Gastroesophageal sphincter (tissue), 4 donors: ENCODE data around the gene ETFA. TPM values are rescaled to one million over a fixed set of nuclear protein-coding genes. Genes with fewer than 3 reads are reported as not detected.

Experiments used
- ATAC-seq: fragments of 150-250 bp; one replicate; pipeline ENCODE4 v1.9.1; 2016; ENCODE audit warnings: mild to moderate bottlenecking, moderate library complexity
- H3K27ac ChIP-seq, 4 donors: fragments of 200-600 bp; sonication (generic) in 3 of 4; 1 replicate in 3 of 4; 2 replicates in 1 of 4; pipeline ENCODE4 v1.5.1; 2016 to 2019
- H3K27me3 ChIP-seq: fragments of 200-600 bp; sonication (generic); one replicate; pipeline ENCODE4 v1.5.1; 2019
- H3K36me3 ChIP-seq, 2 donors: fragments of 200-600 bp; sonication (generic); one replicate each; pipeline ENCODE4 v1.5.1; 2019; ENCODE audit warnings: control low read depth in 1 of 2
- H3K4me1 ChIP-seq, 3 donors: fragments of 200-600 bp; sonication (generic); 1 replicate in 2 of 3; 2 replicates in 1 of 3; pipeline ENCODE4 v1.5.1; 2016 to 2019; ENCODE audit warnings: control low read depth in 2 of 3
- H3K4me3 ChIP-seq, 2 donors: fragments of 200-600 bp; sonication (generic); one replicate each; pipeline ENCODE4 v1.5.1; 2019; ENCODE audit warnings: mild to moderate bottlenecking in 1 of 2, moderate library complexity in 1 of 2
- H3K9me3 ChIP-seq, 3 donors: fragments of 200-600 bp; sonication (generic); one replicate each; pipeline ENCODE4 v1.5.1; 2017 to 2019; ENCODE audit warnings: control low read depth in 2 of 3
- CTCF ChIP-seq, 4 experiments: fragments of 200-600 bp in 2 of 4; fragments of 450-650 bp in 2 of 4; sonication (generic) in 1 of 4; IDR thresholded peaks; one replicate each; pipeline ENCODE4 v1.5.1; 2017 to 2019; ENCODE audit warnings: antibody characterized with exemption in 4 of 4, mild to moderate bottlenecking in 2 of 4, moderate library complexity in 2 of 4
- EP300 ChIP-seq: sonication (generic); formaldehyde crosslinking; IDR thresholded peaks from one replicate; pipeline ENCODE4 v1.6.1; 2017; ENCODE audit warnings: antibody characterized with exemption, mild to moderate bottlenecking
- POLR2A ChIP-seq, 2 donors: fragments of 450-650 bp; IDR thresholded peaks; one replicate each; pipeline ENCODE4 v1.6.1; 2017; ENCODE audit warnings: antibody characterized with exemption in 2 of 2, mild to moderate bottlenecking in 2 of 2, moderate library complexity in 1 of 2
- POLR2AphosphoS5 ChIP-seq: sonication (generic); formaldehyde crosslinking; IDR thresholded peaks from one replicate; pipeline ENCODE4 v1.6.1; 2017; ENCODE audit warnings: antibody characterized with exemption
- WGBS, 2 donors: methylation state at CpG; one replicate each; pipeline ENCODE4 v1.1.5; 2018; ENCODE audit warnings: low coverage in 1 of 2; 5-methylcytosine and 5-hydroxymethylcytosine counted together
- total RNA-seq, 4 donors: library from RNA; depleted of rRNA; stranded (reverse); fragments of >200 nt; gene quantifications; one replicate each; pipeline ENCODE4 v1.1.0, GENCODE V29; 2016

ETFA gene
- total RNA-seq, 4 donors from 2014 or later: 113 to 168 (median 137) TPM

DNA sequence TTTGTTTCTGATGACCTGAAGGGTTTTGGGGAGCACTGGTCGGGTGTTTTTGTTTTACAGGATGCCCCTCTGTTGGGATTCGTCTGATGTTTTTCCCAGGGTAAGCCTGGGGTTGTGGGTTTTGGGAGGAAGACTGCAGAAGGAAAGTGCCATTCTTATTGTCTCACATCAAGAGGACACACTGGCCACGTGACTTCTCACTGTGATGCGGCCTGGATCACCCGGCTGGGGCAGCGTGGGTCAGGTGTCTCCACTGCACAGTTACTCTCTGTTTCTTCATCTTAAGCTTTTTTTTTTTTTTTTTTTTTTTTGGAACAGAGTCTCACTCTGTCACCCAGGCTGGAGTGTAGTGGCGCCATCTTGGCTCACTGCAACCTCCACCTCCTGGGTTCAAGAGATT lies 130.9 kb downstream of the ETFA start:
- TF ChIP-seq CTCF (IDR thresholded peaks at IDR 0.05) (no peak), EP300 (no peak), POLR2A (IDR thresholded peaks at IDR 0.05) (no peak), POLR2AphosphoS5 (no peak)
- WGBS, 2 donors: 94 to 100% methylated on average over 6 to 7 of the region's 7 CpGs
- peaks cover 43% of the 10 kb centered on the region for H3K27me3 ChIP-seq
- H3K4me1 ChIP-seq: peaks cover 0 to 3% (median 0%) of the 10 kb centered on the region in 3 donors
- no peak for ATAC-seq
- H3K27ac ChIP-seq: no peak overlapping the region
- H3K36me3 ChIP-seq: no peaks in the 10 kb centered on the region
- no peaks in the 10 kb centered on the region for H3K9me3 ChIP-seq
- H3K4me3 ChIP-seq: no peak overlapping the region

DNA sequence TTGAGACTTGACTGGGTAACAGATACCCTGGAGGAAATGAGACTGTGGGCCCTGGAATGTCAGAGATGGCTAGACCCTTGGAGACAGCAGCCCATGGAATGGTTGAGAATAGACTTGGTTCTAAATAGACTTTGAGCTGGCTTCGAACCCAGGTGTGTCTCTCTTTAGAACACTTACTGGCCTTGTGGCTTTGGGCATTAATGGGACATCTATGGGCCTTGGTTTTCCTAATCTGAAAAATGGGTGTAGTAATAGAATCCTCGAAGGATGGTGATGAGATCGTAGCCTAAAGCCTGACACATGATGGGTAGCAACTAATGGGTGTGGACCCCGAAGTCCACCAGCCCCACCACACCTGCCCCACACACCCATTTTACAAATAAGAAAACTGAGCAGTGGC lies 132.2 kb downstream of the ETFA start:
- Histone ChIP-seq H3K4me3 (no peak overlapping the region), H3K36me3 (no peaks in the 10 kb centered on the region), H3K4me1 (peaks cover 0 to 3% (median 0%) of the 10 kb centered on the region in 3 donors), H3K27me3 (peaks cover 43% of the 10 kb centered on the region), H3K27ac (no peak overlapping the region), H3K9me3 (no peaks in the 10 kb centered on the region)
- TF ChIP-seq CTCF (IDR thresholded peaks at IDR 0.05): no peak
- WGBS, 2 donors: 80 to 100% methylated on average over 2 to 4 of the region's 4 CpGs
- ATAC-seq: no peak

DNA sequence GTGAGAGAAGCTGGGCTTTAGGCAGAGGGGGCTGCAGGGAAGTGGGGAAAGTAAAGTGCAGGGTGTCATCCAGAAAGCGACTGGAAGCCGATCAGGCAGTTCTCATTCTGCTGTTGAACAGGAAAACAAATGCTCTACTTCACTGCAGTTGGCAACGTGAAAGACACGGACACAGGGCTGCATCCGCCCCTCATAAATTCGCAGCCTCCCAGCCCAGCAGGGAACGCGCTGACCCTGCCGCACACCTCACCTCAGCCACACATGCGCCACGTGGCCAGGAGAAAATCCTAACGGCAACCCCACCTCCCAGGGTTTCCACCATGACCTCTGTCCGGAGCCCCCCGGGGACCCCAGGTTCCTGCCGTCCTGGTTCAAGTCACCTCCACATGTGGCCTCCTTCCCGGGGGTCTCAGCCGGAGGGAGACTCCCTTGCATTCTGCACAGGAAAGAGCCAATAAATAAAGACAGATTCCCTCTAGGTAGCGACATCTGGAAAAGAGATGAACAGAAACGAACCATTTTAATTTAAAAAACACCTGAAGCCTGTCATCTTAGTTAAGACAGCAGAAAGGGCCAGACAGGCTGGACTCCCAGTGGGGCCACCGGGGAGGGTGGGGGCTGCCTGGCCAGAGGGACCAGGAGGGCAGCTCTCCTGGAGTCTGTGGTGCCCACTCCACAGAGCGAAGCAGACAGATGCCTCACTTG lies 132.8 kb downstream of the ETFA start:
- Histone ChIP-seq H3K4me3 (no peak overlapping the region), H3K27ac (peak overlapping the region in 1 of 4 donors; percentile 34), H3K27me3 (peaks cover 43% of the 10 kb centered on the region), H3K9me3 (no peaks in the 10 kb centered on the region), H3K4me1 (peaks cover 0 to 3% (median 0%) of the 10 kb centered on the region in 3 donors), H3K36me3 (no peaks in the 10 kb centered on the region)
- WGBS, 2 donors: 22% methylated on average over 12 to 15 of the region's 21 CpGs
- ATAC-seq: no peak
- TF ChIP-seq POLR2AphosphoS5 (no peak), POLR2A (IDR thresholded peaks at IDR 0.05) (no peak), CTCF (IDR thresholded peaks at IDR 0.05) (no peak), EP300 (no peak)

GRCh38 chr15:76177491-76178040 lies 133.7 kb downstream of the ETFA start:
- Histone ChIP-seq H3K9me3 (no peaks in the 10 kb centered on the region), H3K27me3 (peaks cover 43% of the 10 kb centered on the region), H3K27ac (peak overlapping the region in 1 of 4 donors; percentile 34), H3K36me3 (no peaks in the 10 kb centered on the region), H3K4me3 (no peak overlapping the region), H3K4me1 (peaks cover 0 to 3% (median 0%) of the 10 kb centered on the region in 3 donors)
- ATAC-seq: peak; percentile 67
- WGBS, 2 donors: 48 to 71% methylated on average over 1 to 7 of the region's 15 CpGs
- TF ChIP-seq EP300 (no peak), POLR2A (IDR thresholded peaks at IDR 0.05) (no peak), POLR2AphosphoS5 (no peak), CTCF (IDR thresholded peaks at IDR 0.05) (no peak)

- no peaks in the 10 kb centered on the region for H3K9me3 ChIP-seq
- 93 to 100% methylated on average over 2 to 6 of the region's 15 CpGs for WGBS, 2 donors
- peaks cover 43% of the 10 kb centered on the region for H3K27me3 ChIP-seq
- H3K27ac ChIP-seq: no peak overlapping the region
- TF ChIP-seq EP300 (no peak), POLR2AphosphoS5 (no peak), CTCF (IDR thresholded peaks at IDR 0.05) (no peak), POLR2A (IDR thresholded peaks at IDR 0.05) (no peak)
- no peak for ATAC-seq
- H3K4me3 ChIP-seq: no peak overlapping the region
- H3K4me1 ChIP-seq: peaks cover 0 to 3% (median 0%) of the 10 kb centered on the region in 3 donors
- H3K36me3 ChIP-seq: no peaks in the 10 kb centered on the region
These were observed 134.7 kb downstream of the ETFA start for GRCh38 chr15:76176487-76177085.
